22Rv1 (cell line): ENCODE measurements around the gene CCL16.

Experiments used
- ZFX ChIP-seq: fragments of 450-650 bp; IDR thresholded peaks from 2 replicates; pipeline ENCODE4 v1.6.1; 2017; ENCODE audit warnings: antibody characterized with exemption, borderline replicate concordance
- TF ChIP-seq, protein P1 (sequence below): fragments of 450-650 bp; IDR thresholded peaks from 2 replicates; pipeline ENCODE4 v1.5.1; 2017; ENCODE audit warnings: mild to moderate bottlenecking

DNA sequence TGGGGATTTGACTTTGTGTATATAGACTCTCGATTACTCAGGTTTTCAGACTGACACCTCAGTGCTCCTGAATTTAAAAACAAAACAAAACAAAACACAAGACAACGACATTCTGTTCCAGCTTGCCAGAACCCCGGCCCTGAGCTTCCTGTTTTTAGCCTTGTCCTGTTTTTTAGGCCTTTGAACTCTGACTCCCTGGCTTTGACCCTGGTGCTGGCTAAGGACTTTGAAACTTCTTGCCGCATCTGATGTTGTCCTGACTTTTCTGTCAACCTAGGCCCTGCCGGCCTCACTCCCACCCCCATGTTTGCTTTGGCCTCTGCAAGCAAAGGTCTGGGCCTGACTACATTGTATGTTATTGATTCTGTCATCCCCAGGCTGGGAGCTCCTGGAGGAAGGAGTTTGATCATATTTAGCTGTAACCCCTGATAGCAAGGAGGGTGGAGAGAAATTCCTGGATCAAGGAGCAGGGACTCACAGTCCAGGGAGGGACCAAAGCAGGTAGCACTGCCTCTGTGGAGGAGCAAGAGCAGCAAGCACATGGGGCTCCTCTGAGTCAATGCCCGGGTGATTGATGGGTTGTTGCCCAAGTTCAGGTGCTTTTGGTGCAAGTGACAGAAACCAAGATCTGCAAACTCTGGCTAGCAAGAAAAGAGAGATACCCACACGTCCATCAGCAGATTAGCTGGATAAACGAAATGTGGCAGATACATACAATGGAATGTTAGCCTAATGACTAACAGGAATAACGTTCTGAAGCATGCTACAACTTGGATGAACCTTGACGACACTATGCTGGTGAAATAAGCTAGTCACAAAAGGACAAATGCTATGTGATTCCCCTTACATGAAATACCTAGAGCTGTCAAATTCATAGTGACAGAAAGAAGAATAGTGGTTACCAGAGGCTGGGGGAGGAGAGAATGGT is 7.7 kb downstream of the CCL16 start:
- TF ChIP-seq, protein P1, sequence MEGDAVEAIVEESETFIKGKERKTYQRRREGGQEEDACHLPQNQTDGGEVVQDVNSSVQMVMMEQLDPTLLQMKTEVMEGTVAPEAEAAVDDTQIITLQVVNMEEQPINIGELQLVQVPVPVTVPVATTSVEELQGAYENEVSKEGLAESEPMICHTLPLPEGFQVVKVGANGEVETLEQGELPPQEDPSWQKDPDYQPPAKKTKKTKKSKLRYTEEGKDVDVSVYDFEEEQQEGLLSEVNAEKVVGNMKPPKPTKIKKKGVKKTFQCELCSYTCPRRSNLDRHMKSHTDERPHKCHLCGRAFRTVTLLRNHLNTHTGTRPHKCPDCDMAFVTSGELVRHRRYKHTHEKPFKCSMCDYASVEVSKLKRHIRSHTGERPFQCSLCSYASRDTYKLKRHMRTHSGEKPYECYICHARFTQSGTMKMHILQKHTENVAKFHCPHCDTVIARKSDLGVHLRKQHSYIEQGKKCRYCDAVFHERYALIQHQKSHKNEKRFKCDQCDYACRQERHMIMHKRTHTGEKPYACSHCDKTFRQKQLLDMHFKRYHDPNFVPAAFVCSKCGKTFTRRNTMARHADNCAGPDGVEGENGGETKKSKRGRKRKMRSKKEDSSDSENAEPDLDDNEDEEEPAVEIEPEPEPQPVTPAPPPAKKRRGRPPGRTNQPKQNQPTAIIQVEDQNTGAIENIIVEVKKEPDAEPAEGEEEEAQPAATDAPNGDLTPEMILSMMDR: no peak
- TF ChIP-seq ZFX: no peak
